ENCODE results near the gene SKAP1. TPM values are rescaled to one million over a fixed set of nuclear protein-coding genes. Genes with fewer than 3 reads are reported as not detected.

Gene SKAP1
- polyA plus RNA-seq, 1 of the 3 experiments (the other 2 are of a cell fraction), result not detected

- Histone ChIP-seq H3K4me3 (ENCODE audit: low read depth in 2 of 2, low read length in 1 of 2) (no peak overlapping the region), H3K4me1 (ENCODE audit: control insufficient read depth in 1 of 2, insufficient read depth in 2 of 2, low read depth in 1 of 2, low read length in 1 of 2) (no peaks in the 10 kb centered on the region), H3K36me3 (replicated peaks in 1 of 2; ENCODE audit: control insufficient read depth in 1 of 2, insufficient read depth in 2 of 2, low read length in 1 of 2) (no peaks in the 10 kb centered on the region), H3K9me3 (no peaks in the 10 kb centered on the region), H3K9me2 (no peaks in the 10 kb centered on the region), H3K27ac (ENCODE audit: low read depth in 2 of 2, low read length in 1 of 2) (no peak overlapping the region), H3F3A (replicated peaks; ENCODE audit: insufficient read depth) (no peaks in the 10 kb centered on the region), H3K27me3 (ENCODE audit: insufficient read depth) (peaks cover 74% of the 10 kb centered on the region), H3K79me2 (ENCODE audit: insufficient read depth) (no peaks in the 10 kb centered on the region), H3K9ac (no peak overlapping the region), H2AFZ (ENCODE audit: low read depth) (no peak overlapping the region), H3K4me2 (no peak overlapping the region), H4K20me1 (ENCODE audit: insufficient read depth) (no peaks in the 10 kb centered on the region)
- 0% methylated on average over 1 of the region's 1 CpG for WGBS (ENCODE audit: low lambda C conversion rate)
- peak; percentile 26 for DNase-seq
- POLR2A ChIA-PET, result interaction anchor here (0.8 kb wide), 1 partner anchor 167 kb away, joined by 3 read pairs; no protein-coding TSS in a partner anchor
- CTCF ChIA-PET, result interaction anchor here (0.8 to 2.0 kb wide), 14 partner anchors 11 to 440 kb away, joined by 3 to 9 read pairs (median 4); no protein-coding TSS in a partner anchor
- TF ChIP-seq TAF1 (IDR thresholded peaks at IDR 0.05; ENCODE audit: borderline replicate concordance, low read depth, low read length) (no peak), SMC3 (IDR thresholded peaks at IDR 0.05; ENCODE audit: low read depth, low read length) (peak; percentile 30), CTCF (IDR thresholded peaks at IDR 0.05) (peak; percentile 57), RAD21 (IDR thresholded peaks at IDR 0.05; ENCODE audit: low read length) (peak; percentile 56), EZH2phosphoT487 (IDR thresholded peaks at IDR 0.05; ENCODE audit: borderline replicate concordance, low read depth) (no peak)
Observed at GRCh38 chr17:48215583-48216139, 214.4 kb downstream of the SKAP1 start.

- peaks cover 79% of the 10 kb centered on the region for H3K27me3 ChIP-seq (ENCODE audit: insufficient read depth)
- no peaks in the 10 kb centered on the region for H3K9me3 ChIP-seq
- ChIA-PET POLR2A (interaction anchor here (0.6 kb wide), 1 partner anchor 150 kb away, joined by 4 read pairs; no protein-coding TSS in a partner anchor), CTCF (interaction anchor here (0.5 to 2.1 kb wide), 4 partner anchors 15 to 94 kb away, joined by 3 to 8 read pairs (median 4); no protein-coding TSS in a partner anchor)
- no peaks in the 10 kb centered on the region for H3F3A ChIP-seq (replicated peaks; ENCODE audit: insufficient read depth)
- TF ChIP-seq USF1 (IDR thresholded peaks at IDR 0.05; ENCODE audit: borderline replicate concordance, low read depth) (no peak), GABPA (IDR thresholded peaks at IDR 0.05; ENCODE audit: low read depth) (no peak), MAX (IDR thresholded peaks at IDR 0.05; ENCODE audit: low read depth) (no peak), CTCF (IDR thresholded peaks at IDR 0.05) (no peak), MEF2A (IDR thresholded peaks at IDR 0.05; ENCODE audit: borderline replicate concordance, low read depth) (no peak), ELF1 (IDR thresholded peaks at IDR 0.05) (no peak), RXRA (IDR thresholded peaks at IDR 0.05; ENCODE audit: borderline replicate concordance, low read depth) (no peak), RFX5 (IDR thresholded peaks at IDR 0.05; ENCODE audit: low read length) (no peak), NRF1 (IDR thresholded peaks at IDR 0.05; ENCODE audit: low read depth, low read length) (no peak), EZH2phosphoT487 (IDR thresholded peaks at IDR 0.05; ENCODE audit: borderline replicate concordance, low read depth) (no peak), USF2 (IDR thresholded peaks at IDR 0.05; ENCODE audit: borderline replicate concordance, low read depth, low read length) (no peak), TAF1 (IDR thresholded peaks at IDR 0.05; ENCODE audit: borderline replicate concordance, low read depth, low read length) (no peak)
- WGBS (ENCODE audit: low lambda C conversion rate), result 18% methylated on average over 2 of the region's 2 CpGs
- H3K27ac ChIP-seq (ENCODE audit: low read depth in 2 of 2, low read length in 1 of 2), result no peak overlapping the region
- DNase-seq, result no peak
- H4K20me1 ChIP-seq (ENCODE audit: insufficient read depth), result no peaks in the 10 kb centered on the region
- no peak overlapping the region for H3K4me3 ChIP-seq (ENCODE audit: low read depth in 2 of 2, low read length in 1 of 2)
- no peaks in the 10 kb centered on the region for H3K79me2 ChIP-seq (ENCODE audit: insufficient read depth)
- H3K4me2 ChIP-seq, result no peak overlapping the region
- no peaks in the 10 kb centered on the region for H3K4me1 ChIP-seq (ENCODE audit: control insufficient read depth in 1 of 2, insufficient read depth in 2 of 2, low read depth in 1 of 2, low read length in 1 of 2)
- H3K9ac ChIP-seq, result no peak overlapping the region
- H3K36me3 ChIP-seq (replicated peaks in 1 of 2; ENCODE audit: control insufficient read depth in 1 of 2, insufficient read depth in 2 of 2, low read length in 1 of 2), result no peaks in the 10 kb centered on the region
- no peaks in the 10 kb centered on the region for H3K9me2 ChIP-seq
- no peak overlapping the region for H2AFZ ChIP-seq (ENCODE audit: low read depth)
Observed at GRCh38 chr17:48213797-48214196, 216.2 kb downstream of the SKAP1 start.

All from SK-N-SH (cell line).